WTC11 (cell line): Measurements from ENCODE around the gene ZNF548. TPM values are rescaled to one million over a fixed set of nuclear protein-coding genes. Genes with fewer than 3 reads are reported as not detected.

Experiments
- ATAC-seq: fragments of 200-7000 bp; cut with Tn5 transposase; 2 replicates; pipeline ENCODE4 v1.10.0; 2021; ENCODE audit warnings: mild to moderate bottlenecking, moderate library complexity
- CTCF ChIA-PET: fragments of 300-600 bp; sonication (Branson Sonifier 250); formaldehyde crosslinking; loops from one replicate; lab custom pipeline; 2021; ENCODE audit warnings: antibody characterized with exemption; lab: Charles Lee
- POLR2A ChIA-PET: fragments of 350-600 bp; sonication (Branson Sonifier 250); formaldehyde crosslinking; loops from one replicate; lab custom pipeline; 2021; ENCODE audit warnings: antibody characterized with exemption; lab: Charles Lee
- DNase-seq: peaks from one replicate; pipeline ENCODE4 v3.0.0; 2021; ENCODE audit warnings: low spot score
- H3K27ac Mint-ChIP-seq: 2 replicates; pipeline ENCODE4 v1.8.0; 2021; ENCODE audit warnings: mixed read lengths
- H3K27me3 Mint-ChIP-seq: 2 replicates; pipeline ENCODE4 v1.8.0; 2021; ENCODE audit warnings: low read depth, mild to moderate bottlenecking, moderate library complexity, mixed read lengths
- H3K36me3 Mint-ChIP-seq: 2 replicates; pipeline ENCODE4 v1.8.0; 2021; ENCODE audit warnings: mixed read lengths
- H3K4me1 Mint-ChIP-seq: 2 replicates; pipeline ENCODE4 v1.8.0; 2022; ENCODE audit warnings: mixed read lengths
- H3K4me3 Mint-ChIP-seq: 2 replicates; pipeline ENCODE4 v1.8.0; 2021; ENCODE audit warnings: mild to moderate bottlenecking, moderate library complexity, mixed read lengths
- H3K9me3 Mint-ChIP-seq: 2 replicates; pipeline ENCODE4 v1.8.0; 2021; ENCODE audit warnings: mixed read lengths
- CREM ChIP-seq: sonication (generic); formaldehyde crosslinking; IDR thresholded peaks from 2 replicates; pipeline ENCODE4 v1.8.1; 2022; ENCODE audit warnings: mild to moderate bottlenecking, missing genetic modification reagents, moderate library complexity
- CTCF ChIP-seq: fragments of 200-600 bp; IDR thresholded peaks from 2 replicates; pipeline ENCODE4 v1.8.0; 2022; ENCODE audit warnings: antibody characterized with exemption
- ETV6 ChIP-seq: sonication (generic); formaldehyde crosslinking; IDR thresholded peaks from 2 replicates; pipeline ENCODE4 v1.8.1; 2022; ENCODE audit warnings: mild to moderate bottlenecking, missing genetic modification reagents
- FOXJ3 ChIP-seq: sonication (generic); formaldehyde crosslinking; IDR thresholded peaks from 2 replicates; pipeline ENCODE4 v1.9.0; 2021; ENCODE audit warnings: missing genetic modification reagents, mild to moderate bottlenecking, borderline replicate concordance
- FOXP1 ChIP-seq: sonication (generic); formaldehyde crosslinking; IDR thresholded peaks from 2 replicates; pipeline ENCODE4 v1.8.0; 2022; ENCODE audit warnings: missing genetic modification reagents, mild to moderate bottlenecking, moderate library complexity, borderline replicate concordance
- GABPB1 ChIP-seq: sonication (generic); formaldehyde crosslinking; IDR thresholded peaks from 2 replicates; pipeline ENCODE4 v1.8.1; 2023; ENCODE audit warnings: mild to moderate bottlenecking, missing genetic modification reagents
- GRHL2 ChIP-seq: fragments of 250-450 bp; sonication (Bioruptor Pico); IDR thresholded peaks from 2 replicates; pipeline ENCODE4 v1.8.0; 2022; ENCODE audit warnings: mild to moderate bottlenecking, moderate library complexity; ENCODE audit not compliant: insufficient replicate concordance, severe bottlenecking
- IRF1 ChIP-seq: sonication (generic); formaldehyde crosslinking; IDR thresholded peaks from 2 replicates; pipeline ENCODE4 v1.8.0; 2023; ENCODE audit warnings: missing genetic modification reagents
- MYBL2 ChIP-seq: sonication (generic); formaldehyde crosslinking; IDR thresholded peaks from 2 replicates; pipeline ENCODE4 v1.8.1; 2023; ENCODE audit warnings: mild to moderate bottlenecking, moderate library complexity, missing genetic modification reagents
- NFE2L1 ChIP-seq: sonication (generic); formaldehyde crosslinking; IDR thresholded peaks from 2 replicates; pipeline ENCODE4 v1.8.1; 2023; ENCODE audit warnings: missing genetic modification reagents
- NFYB ChIP-seq: sonication (generic); formaldehyde crosslinking; conservative IDR thresholded peaks from 2 replicates; pipeline ENCODE4 v1.8.0; 2022; ENCODE audit warnings: low read depth, missing genetic modification reagents
- NR2C2 ChIP-seq: sonication (generic); formaldehyde crosslinking; IDR thresholded peaks from 2 replicates; pipeline ENCODE4 v1.8.0; 2022; ENCODE audit warnings: mild to moderate bottlenecking, missing genetic modification reagents
- RELA ChIP-seq: sonication (generic); formaldehyde crosslinking; IDR thresholded peaks from 2 replicates; pipeline ENCODE4 v1.8.1; 2022; ENCODE audit warnings: missing genetic modification reagents, mild to moderate bottlenecking, borderline replicate concordance
- SP1 ChIP-seq: sonication (generic); formaldehyde crosslinking; conservative IDR thresholded peaks from 2 replicates; pipeline ENCODE4 v1.8.1; 2022; ENCODE audit warnings: missing genetic modification reagents
- ZBTB43 ChIP-seq: sonication (generic); formaldehyde crosslinking; IDR thresholded peaks from 2 replicates; pipeline ENCODE4 v1.8.1; 2023; ENCODE audit warnings: mild to moderate bottlenecking, missing genetic modification reagents
- ZNF281 ChIP-seq: sonication (generic); formaldehyde crosslinking; IDR thresholded peaks from 2 replicates; pipeline ENCODE4 v1.8.0; 2023; ENCODE audit warnings: mild to moderate bottlenecking, missing genetic modification reagents
- ZNF396 ChIP-seq: fragments of 250-450 bp; sonication (Bioruptor Pico); IDR thresholded peaks from 2 replicates; pipeline ENCODE4 v1.8.0; 2021; ENCODE audit warnings: mild to moderate bottlenecking, moderate library complexity, borderline replicate concordance
- ZNF416 ChIP-seq: fragments of 250-450 bp; sonication (Bioruptor Pico); IDR thresholded peaks from 2 replicates; pipeline ENCODE4 v1.9.0; 2021; ENCODE audit warnings: mild to moderate bottlenecking, inconsistent platforms
- ZNF671 ChIP-seq: fragments of 250-450 bp; sonication (Bioruptor Pico); IDR thresholded peaks from 2 replicates; pipeline ENCODE4 v1.8.0; 2021; ENCODE audit warnings: mild to moderate bottlenecking
- total RNA-seq: library from RNA; stranded (reverse); gene quantifications from 3 replicates; pipeline ENCODE4 v1.2.3, GENCODE V29; 2021
- TF ChIP-seq, protein P1 (sequence below): fragments of 250-450 bp; sonication (Bioruptor Pico); IDR thresholded peaks from 2 replicates; pipeline ENCODE4 v2.1.2; 2022; ENCODE audit warnings: mild to moderate bottlenecking, moderate library complexity
- TF ChIP-seq, protein P2 (sequence below): sonication (generic); formaldehyde crosslinking; IDR thresholded peaks from 2 replicates; pipeline ENCODE4 v1.8.1; 2022; ENCODE audit warnings: missing genetic modification reagents, borderline replicate concordance

The ZNF548 gene
- total RNA-seq, 1 experiment from 2014 or later: 11.3 TPM

DNA sequence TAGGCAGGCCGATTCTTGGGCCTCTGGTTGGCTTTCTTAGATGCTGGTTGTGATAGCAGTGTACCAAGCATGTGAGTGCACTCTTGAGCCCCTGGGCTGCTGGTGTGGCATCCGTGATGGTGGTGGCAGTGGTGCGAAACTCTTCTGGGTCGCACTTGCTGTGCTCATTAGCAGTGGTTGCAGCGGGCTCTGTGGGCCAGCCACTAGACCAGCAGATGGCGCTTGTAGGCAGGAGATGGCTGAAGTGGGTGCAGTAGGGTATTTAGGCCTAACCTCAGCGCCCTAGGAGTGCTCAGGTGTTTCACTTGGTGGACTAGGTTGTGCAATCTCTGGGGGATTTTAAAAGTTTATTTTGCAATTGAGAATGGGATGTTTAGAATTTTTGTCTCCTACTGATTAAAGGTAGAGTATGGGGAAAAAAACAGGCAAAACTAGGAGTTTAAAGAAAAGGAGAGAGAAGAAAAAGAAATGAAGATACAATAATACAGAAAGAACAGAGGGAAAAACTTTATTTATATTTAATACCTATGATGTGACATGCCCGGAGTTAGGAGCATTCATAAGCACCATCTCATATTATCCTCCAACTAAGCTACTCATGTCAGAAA lies 17.0 kb downstream of the ZNF548 start:
- peaks cover 17% of the 10 kb centered on the region for H3K9me3 Mint-ChIP-seq
- H3K27me3 Mint-ChIP-seq: peaks cover 7% of the 10 kb centered on the region
- H3K36me3 Mint-ChIP-seq: no peaks in the 10 kb centered on the region; the same call in 1 of the 2 replicates
- DNase-seq: peak; percentile 92
- H3K27ac Mint-ChIP-seq: no peak overlapping the region
- ChIA-PET CTCF (interaction anchor here (0.6 to 1.4 kb wide), 12 partner anchors 9 to 302 kb away, joined by 3 to 11 read pairs (median 3); partner anchors contain the start of genes ZNF154, ZNF548, ZNF749 and ZNF805), POLR2A (no interaction called here)
- ATAC-seq: peak; percentile 86
- TF ChIP-seq GABPB1 (no peak), CTCF (peak; percentile 30)
- H3K4me1 Mint-ChIP-seq: peaks cover 8% of the 10 kb centered on the region
- no peak overlapping the region for H3K4me3 Mint-ChIP-seq

GRCh38 chr19:57410877-57411671 lies 21.4 kb downstream of the ZNF548 start, which contains the start of gene ZNF17:
ZNF17 (plus strand) TSS chr19:57411161; CDS start chr19:57413616, 2,455 bp downstream.
- peak within 1 kb of the TSS; percentile 92 for H3K4me3 Mint-ChIP-seq
- peaks cover 10% of the 10 kb centered on the region for H3K4me1 Mint-ChIP-seq
- H3K36me3 Mint-ChIP-seq: no peaks in the 10 kb centered on the region; the same call in 1 of the 2 replicates
- ChIA-PET POLR2A (interaction anchor here (0.6 kb wide), 1 partner anchor 298 kb away, joined by 3 read pairs; the partner anchor contains the start of gene ZNF154), CTCF (no interaction called here)
- DNase-seq (peak; percentile 93), ATAC-seq (peak; percentile 98)
- peak within 1 kb of the TSS; percentile 35; the same call in 1 of the 2 replicates for H3K27ac Mint-ChIP-seq
- H3K9me3 Mint-ChIP-seq: no peaks in the 10 kb centered on the region
- peaks cover 7% of the 10 kb centered on the region for H3K27me3 Mint-ChIP-seq
- TF ChIP-seq NFYB (CRISPR knock-in tag): peak; percentile 84
- TF ChIP-seq NFE2L1: no peak
- TF ChIP-seq ZNF671: no peak
- no peak for TF ChIP-seq RELA (CRISPR knock-in tag)
- no peak for TF ChIP-seq ZNF281 (CRISPR knock-in tag)
- TF ChIP-seq ZNF396 (CRISPR knock-in tag): no peak
- peak; percentile 83; the same call in 1 of the 2 replicates for TF ChIP-seq FOXP1 (CRISPR knock-in tag)
- TF ChIP-seq SP1: peak; percentile 82
- TF ChIP-seq NR2C2 (CRISPR knock-in tag): no peak
- TF ChIP-seq ZBTB43 (CRISPR knock-in tag): no peak
- TF ChIP-seq, protein P1, sequence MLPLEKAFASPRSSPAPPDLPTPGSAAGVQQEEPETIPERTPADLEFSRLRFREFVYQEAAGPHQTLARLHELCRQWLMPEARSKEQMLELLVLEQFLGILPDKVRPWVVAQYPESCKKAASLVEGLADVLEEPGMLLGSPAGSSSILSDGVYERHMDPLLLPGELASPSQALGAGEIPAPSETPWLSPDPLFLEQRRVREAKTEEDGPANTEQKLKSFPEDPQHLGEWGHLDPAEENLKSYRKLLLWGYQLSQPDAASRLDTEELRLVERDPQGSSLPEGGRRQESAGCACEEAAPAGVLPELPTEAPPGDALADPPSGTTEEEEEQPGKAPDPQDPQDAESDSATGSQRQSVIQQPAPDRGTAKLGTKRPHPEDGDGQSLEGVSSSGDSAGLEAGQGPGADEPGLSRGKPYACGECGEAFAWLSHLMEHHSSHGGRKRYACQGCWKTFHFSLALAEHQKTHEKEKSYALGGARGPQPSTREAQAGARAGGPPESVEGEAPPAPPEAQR (CRISPR knock-in tag): no peak
- TF ChIP-seq GABPB1: peak; percentile 82
- no peak for TF ChIP-seq FOXJ3 (CRISPR knock-in tag)
- TF ChIP-seq GRHL2: no peak
- TF ChIP-seq ETV6 (CRISPR knock-in tag): no peak
- no peak for TF ChIP-seq IRF1 (CRISPR knock-in tag)
- no peak; the same call in 1 of the 2 replicates for TF ChIP-seq MYBL2
- TF ChIP-seq ZNF416: no peak
- peak; percentile 68; the same call in 1 of the 2 replicates for TF ChIP-seq CREM (CRISPR knock-in tag)
- TF ChIP-seq, protein P2, sequence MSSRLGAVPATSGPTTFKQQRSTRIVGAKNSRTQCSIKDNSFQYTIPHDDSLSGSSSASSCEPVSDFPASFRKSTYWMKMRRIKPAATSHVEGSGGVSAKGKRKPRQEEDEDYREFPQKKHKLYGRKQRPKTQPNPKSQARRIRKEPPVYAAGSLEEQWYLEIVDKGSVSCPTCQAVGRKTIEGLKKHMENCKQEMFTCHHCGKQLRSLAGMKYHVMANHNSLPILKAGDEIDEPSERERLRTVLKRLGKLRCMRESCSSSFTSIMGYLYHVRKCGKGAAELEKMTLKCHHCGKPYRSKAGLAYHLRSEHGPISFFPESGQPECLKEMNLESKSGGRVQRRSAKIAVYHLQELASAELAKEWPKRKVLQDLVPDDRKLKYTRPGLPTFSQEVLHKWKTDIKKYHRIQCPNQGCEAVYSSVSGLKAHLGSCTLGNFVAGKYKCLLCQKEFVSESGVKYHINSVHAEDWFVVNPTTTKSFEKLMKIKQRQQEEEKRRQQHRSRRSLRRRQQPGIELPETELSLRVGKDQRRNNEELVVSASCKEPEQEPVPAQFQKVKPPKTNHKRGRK (CRISPR knock-in tag): no peak
- no peak for TF ChIP-seq CTCF
